Pancreas (tissue), 10 donors: Measurements from ENCODE around the gene DNAJC2. TPM values are rescaled to one million over a fixed set of nuclear protein-coding genes. Genes with fewer than 3 reads are reported as not detected.

Experiments used
- ATAC-seq, 4 donors: fragments of 200-7000 bp; cut with Tn5 transposase; one replicate each; pipeline versions ENCODE4 v1.8.0 to v1.9.1; 2020; ENCODE audit warnings: mild to moderate bottlenecking in 4 of 4, moderate library complexity in 4 of 4
- DNase-seq, 6 donors: peaks; one replicate each; pipeline ENCODE4 v3.0.0-alpha.2; 2020
- FAIRE-seq: peaks from 2 replicates; lab custom pipeline; 2012; peaks lifted over from hg19 to GRCh38; lab: Jason Lieb, UNC
- H3K27ac ChIP-seq, 4 donors: fragments of 200-600 bp; sonication (generic); 1 replicate in 3 of 4; 2 replicates in 1 of 4; pipeline versions ENCODE4 v1.5.0 to v1.8.0; 2020
- H3K27me3 ChIP-seq, 4 donors: fragments of 200-600 bp; one replicate each; pipeline ENCODE4 v1.8.0; 2021
- H3K36me3 ChIP-seq, 3 donors: fragments of 200-600 bp; sonication (generic) in 1 of 3; one replicate each; pipeline versions ENCODE4 v1.5.0 to v1.8.0; 2020 to 2021
- H3K4me1 ChIP-seq, 3 donors: fragments of 200-600 bp; one replicate each; pipeline ENCODE4 v1.8.0; 2021
- H3K4me3 ChIP-seq, 4 donors: fragments of 200-600 bp; sonication (generic) in 2 of 4; one replicate each; pipeline versions ENCODE4 v1.5.0 to v1.8.0; 2020 to 2021
- H3K9me3 ChIP-seq, 4 donors: fragments of 200-600 bp; one replicate each; pipeline ENCODE4 v1.8.0; 2021
- WGBS, 2 donors: extraction: QIAGEN DNeasy Blood & Tissue Kit; methylation state at CpG; one replicate each; pipeline ENCODE4 v1.1.7; 2013; 5-methylcytosine and 5-hydroxymethylcytosine counted together
- intact Hi-C, 3 donors: fragments of 100-400 bp; cut with DNase I; formaldehyde crosslinking; loops; one replicate each; pipeline versions ENCODE4 v1.11.1 to v1.14.2; 2022
- polyA plus RNA-seq, 2 donors: library from polyadenylated mRNA; stranded (reverse); fragments of 200-250 nt; gene quantifications; one replicate each; pipeline ENCODE4 v1.2.3, GENCODE V29; 2013
- total RNA-seq, 6 donors: library from RNA; stranded (reverse); fragmentation: NEBNext Ultra II Directional in 4 of 6; extraction: Animal tissue kit (Norgen Biotek cat#: 25700) in 4 of 6; gene quantifications; one replicate each; pipeline versions ENCODE4 v1.2.1 to v1.2.4, GENCODE V29; 2021 to 2023
- TF ChIP-seq, protein P1 (sequence below), 4 donors: fragments of 200-600 bp; sonication (generic) in 3 of 4; IDR thresholded peaks; one replicate each; pipeline versions ENCODE4 v1.5.0 to v1.8.0; 2021; ENCODE audit warnings: antibody characterized with exemption in 4 of 4
- donor health status: healthy with polysubstance abuse.
- donor health status: DM: no; HTN: no; CAD: no; lungs with moderate emphysema.
- donor health status: DM: no; HTN: no; CAD: no.
- donor health status: control.
- donor health status: control.
- donor health status: Bipolar disorder and iron deficiency.
- donor health status: DM: yes; HTN: yes; CAD: no.
- donor health status: DM: no; HTN: no; CAD: no.
- donor health status: DM: no; HTN: no; CAD: no.
- donor health status: DM: yes; HTN: yes; CAD: no.

DNAJC2 gene
- total and polyA plus RNA-seq, 8 donors = 8.1 to 24.4 (median 11.5) TPM

- H3K4me1 ChIP-seq = no peaks in the 10 kb centered on the region
- WGBS, 2 donors = 92% methylated on average over 8 of the region's 8 CpGs
- no peaks in the 10 kb centered on the region for H3K9me3 ChIP-seq
- ATAC-seq = no peak
- TF ChIP-seq, protein P1, sequence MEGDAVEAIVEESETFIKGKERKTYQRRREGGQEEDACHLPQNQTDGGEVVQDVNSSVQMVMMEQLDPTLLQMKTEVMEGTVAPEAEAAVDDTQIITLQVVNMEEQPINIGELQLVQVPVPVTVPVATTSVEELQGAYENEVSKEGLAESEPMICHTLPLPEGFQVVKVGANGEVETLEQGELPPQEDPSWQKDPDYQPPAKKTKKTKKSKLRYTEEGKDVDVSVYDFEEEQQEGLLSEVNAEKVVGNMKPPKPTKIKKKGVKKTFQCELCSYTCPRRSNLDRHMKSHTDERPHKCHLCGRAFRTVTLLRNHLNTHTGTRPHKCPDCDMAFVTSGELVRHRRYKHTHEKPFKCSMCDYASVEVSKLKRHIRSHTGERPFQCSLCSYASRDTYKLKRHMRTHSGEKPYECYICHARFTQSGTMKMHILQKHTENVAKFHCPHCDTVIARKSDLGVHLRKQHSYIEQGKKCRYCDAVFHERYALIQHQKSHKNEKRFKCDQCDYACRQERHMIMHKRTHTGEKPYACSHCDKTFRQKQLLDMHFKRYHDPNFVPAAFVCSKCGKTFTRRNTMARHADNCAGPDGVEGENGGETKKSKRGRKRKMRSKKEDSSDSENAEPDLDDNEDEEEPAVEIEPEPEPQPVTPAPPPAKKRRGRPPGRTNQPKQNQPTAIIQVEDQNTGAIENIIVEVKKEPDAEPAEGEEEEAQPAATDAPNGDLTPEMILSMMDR (IDR thresholded peaks at IDR 0.05) = no peak
- intact Hi-C loops = no loop called here
- DNase-seq = no peak
- peak; percentile 29 for FAIRE-seq
- no peak overlapping the region for H3K4me3 ChIP-seq
- no peaks in the 10 kb centered on the region for H3K27me3 ChIP-seq
- no peak overlapping the region for H3K27ac ChIP-seq
- H3K36me3 ChIP-seq = peaks cover 0 to 32% (median 9%) of the 10 kb centered on the region in 3 donors
These were observed 18.8 kb downstream of the DNAJC2 start for GRCh38 chr7:103325744-103326143.

- ATAC-seq (no peak), DNase-seq (no peak), FAIRE-seq (no peak)
- Histone ChIP-seq H3K27ac (no peak overlapping the region), H3K4me3 (no peak overlapping the region), H3K4me1 (no peaks in the 10 kb centered on the region), H3K36me3 (peaks cover 0 to 93% (median 29%) of the 10 kb centered on the region in 3 donors), H3K9me3 (no peaks in the 10 kb centered on the region), H3K27me3 (no peaks in the 10 kb centered on the region)
- intact Hi-C loops = loop anchor here in 1 of 3 donors (10.0 kb wide), 1 partner anchor 48 kb away; no protein-coding TSS in a partner anchor
- TF ChIP-seq, protein P1 (IDR thresholded peaks at IDR 0.05) = no peak
These were observed 27.6 kb downstream of the DNAJC2 start for GRCh38 chr7:103317009-103317408.

- Histone ChIP-seq H3K4me1 (no peaks in the 10 kb centered on the region), H3K27ac (no peak overlapping the region), H3K4me3 (no peak overlapping the region), H3K9me3 (no peaks in the 10 kb centered on the region), H3K27me3 (no peaks in the 10 kb centered on the region), H3K36me3 (peaks cover 0 to 93% (median 33%) of the 10 kb centered on the region in 3 donors)
- 88 to 91% methylated on average over 2 of the region's 2 CpGs for WGBS, 2 donors
- ATAC-seq (no peak), FAIRE-seq (no peak), DNase-seq (no peak)
- TF ChIP-seq, protein P1 (IDR thresholded peaks at IDR 0.05) = no peak
- intact Hi-C loops = loop anchor here in 1 of 3 donors (10.0 kb wide), 1 partner anchor 48 kb away; no protein-coding TSS in a partner anchor
These were observed 28.1 kb downstream of the DNAJC2 start for GRCh38 chr7:103316380-103316941.

DNA sequence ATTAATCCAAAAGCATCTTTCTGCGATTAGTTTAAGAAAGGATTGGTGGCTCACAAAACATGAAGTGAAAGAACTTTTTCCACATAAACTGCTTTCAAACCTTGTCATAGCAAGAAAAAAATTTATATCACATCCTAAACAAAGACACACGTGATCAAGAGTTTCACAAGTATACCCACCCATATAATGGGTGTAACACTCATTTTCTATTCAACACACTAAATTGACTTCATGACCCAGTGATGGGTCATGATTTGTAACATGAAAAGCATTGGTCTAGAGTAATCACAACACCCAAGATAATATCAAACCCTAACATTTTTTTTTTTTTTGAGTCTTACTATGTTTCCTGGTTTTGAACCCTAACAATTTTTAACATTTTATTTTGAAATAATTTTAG, 29.7 kb downstream of the DNAJC2 start:
- TF ChIP-seq, protein P1 (IDR thresholded peaks at IDR 0.05) = no peak
- Histone ChIP-seq H3K4me3 (no peak overlapping the region), H3K4me1 (no peaks in the 10 kb centered on the region), H3K27me3 (no peaks in the 10 kb centered on the region), H3K27ac (no peak overlapping the region), H3K36me3 (peaks cover 3 to 93% (median 33%) of the 10 kb centered on the region in 3 donors), H3K9me3 (no peaks in the 10 kb centered on the region)
- ATAC-seq (no peak), DNase-seq (no peak), FAIRE-seq (no peak)
- WGBS, 2 donors = 80 to 81% methylated on average over 2 of the region's 2 CpGs
- intact Hi-C loops = loop anchor here in 1 of 3 donors (10.0 kb wide), 1 partner anchor 50 kb away; no protein-coding TSS in a partner anchor
